Osteocyte (in vitro differentiated cells): ENCODE results near the gene NIPA2. TPM values are rescaled to one million over a fixed set of nuclear protein-coding genes. Genes with fewer than 3 reads are reported as not detected.

ENCODE experiments used
- DNase-seq: peaks from one replicate; pipeline ENCODE4 v3.0.0; 2021; ENCODE audit warnings: mixed read lengths; ENCODE audit not compliant: unreplicated experiment; ENCODE audit errors: extremely low spot score
- H3K27ac Mint-ChIP-seq: one replicate; pipeline ENCODE4 v1.8.0; 2021; ENCODE audit warnings: mild to moderate bottlenecking, mixed read lengths; ENCODE audit not compliant: unreplicated experiment
- H3K27me3 Mint-ChIP-seq: one replicate; pipeline ENCODE4 v1.8.0; 2021; ENCODE audit warnings: mixed read lengths; ENCODE audit not compliant: unreplicated experiment
- H3K36me3 Mint-ChIP-seq: one replicate; pipeline ENCODE4 v1.8.0; 2021; ENCODE audit warnings: mixed read lengths; ENCODE audit not compliant: unreplicated experiment
- H3K4me1 Mint-ChIP-seq: one replicate; pipeline ENCODE4 v1.8.0; 2021; ENCODE audit warnings: mixed read lengths; ENCODE audit not compliant: unreplicated experiment
- H3K4me3 Mint-ChIP-seq: one replicate; pipeline ENCODE4 v1.8.0; 2021; ENCODE audit warnings: mild to moderate bottlenecking, moderate library complexity, mixed read lengths; ENCODE audit not compliant: unreplicated experiment
- H3K9me3 Mint-ChIP-seq: one replicate; pipeline ENCODE4 v1.8.0; 2021; ENCODE audit warnings: mixed read lengths; ENCODE audit not compliant: unreplicated experiment
- CTCF ChIP-seq: fragments of 200-600 bp; sonication (generic); IDR thresholded peaks from 2 replicates; pipeline ENCODE4 v1.5.0; 2021; ENCODE audit warnings: antibody characterized with exemption, mild to moderate bottlenecking, moderate library complexity
- total RNA-seq: library from RNA; stranded (reverse); gene quantifications from 2 replicates; pipeline ENCODE4 v1.2.1, GENCODE V29; 2021

Gene NIPA2
- total RNA-seq, 1 donor from 2014 or later = 57.1 TPM

- TF ChIP-seq CTCF = no peak
- Mint-ChIP-seq H3K9me3 (no peaks in the 10 kb centered on the region), H3K4me3 (no peak overlapping the region), H3K27me3 (no peaks in the 10 kb centered on the region), H3K36me3 (peaks cover 73% of the 10 kb centered on the region), H3K4me1 (peaks cover 2% of the 10 kb centered on the region), H3K27ac (no peak overlapping the region)
- no peak for DNase-seq
Measured at GRCh38 chr15:22873841-22874240, 35.4 kb downstream of the NIPA2 start.

- H3K27ac Mint-ChIP-seq = no peak overlapping the region
- H3K27me3 Mint-ChIP-seq = no peaks in the 10 kb centered on the region
- peaks cover 69% of the 10 kb centered on the region for H3K36me3 Mint-ChIP-seq
- TF ChIP-seq CTCF = no peak
- no peak overlapping the region for H3K4me3 Mint-ChIP-seq
- peaks cover 2% of the 10 kb centered on the region for H3K4me1 Mint-ChIP-seq
- H3K9me3 Mint-ChIP-seq = no peaks in the 10 kb centered on the region
- DNase-seq = no peak
Measured at GRCh38 chr15:22874256-22874655, 35.8 kb downstream of the NIPA2 start.

GRCh38 chr15:22874966-22875365, 36.5 kb downstream of the NIPA2 start:
- no peaks in the 10 kb centered on the region for H3K27me3 Mint-ChIP-seq

GRCh38 chr15:22877117-22877516, 38.7 kb downstream of the NIPA2 start:
- Mint-ChIP-seq H3K4me3 (no peak overlapping the region), H3K27ac (no peak overlapping the region), H3K36me3 (peaks cover 71% of the 10 kb centered on the region), H3K27me3 (no peaks in the 10 kb centered on the region), H3K4me1 (peaks cover 2% of the 10 kb centered on the region), H3K9me3 (no peaks in the 10 kb centered on the region)
- TF ChIP-seq CTCF = no peak
- no peak for DNase-seq

More at GRCh38 chr15:22874966-22875365, 36.5 kb downstream of the NIPA2 start:
- no peak for TF ChIP-seq CTCF
- Mint-ChIP-seq H3K27ac (no peak overlapping the region), H3K4me1 (peaks cover 2% of the 10 kb centered on the region), H3K4me3 (no peak overlapping the region), H3K9me3 (no peaks in the 10 kb centered on the region), H3K36me3 (peaks cover 65% of the 10 kb centered on the region)
- no peak for DNase-seq

GRCh38 chr15:22877607-22878006, 39.1 kb downstream of the NIPA2 start:
- Mint-ChIP-seq H3K9me3 (no peaks in the 10 kb centered on the region), H3K36me3 (peaks cover 68% of the 10 kb centered on the region), H3K4me3 (no peak overlapping the region), H3K27ac (no peak overlapping the region), H3K27me3 (no peaks in the 10 kb centered on the region), H3K4me1 (peaks cover 2% of the 10 kb centered on the region)
- TF ChIP-seq CTCF = no peak
- no peak for DNase-seq
